NCI-H2196 treated with DMSO at 0.1 percent for 48 hours (cell line): ENCODE results near the gene CABP7.
A peak's percentile ranks its signal among the peaks of the same experiment; 100 is the strongest.

Source experiments
- DNase-seq: peaks from one replicate; lab custom pipeline; 2025; ENCODE audit not compliant: unreplicated experiment; lab: John Stamatoyannopoulos, UW

CABP7 gene

DNA sequence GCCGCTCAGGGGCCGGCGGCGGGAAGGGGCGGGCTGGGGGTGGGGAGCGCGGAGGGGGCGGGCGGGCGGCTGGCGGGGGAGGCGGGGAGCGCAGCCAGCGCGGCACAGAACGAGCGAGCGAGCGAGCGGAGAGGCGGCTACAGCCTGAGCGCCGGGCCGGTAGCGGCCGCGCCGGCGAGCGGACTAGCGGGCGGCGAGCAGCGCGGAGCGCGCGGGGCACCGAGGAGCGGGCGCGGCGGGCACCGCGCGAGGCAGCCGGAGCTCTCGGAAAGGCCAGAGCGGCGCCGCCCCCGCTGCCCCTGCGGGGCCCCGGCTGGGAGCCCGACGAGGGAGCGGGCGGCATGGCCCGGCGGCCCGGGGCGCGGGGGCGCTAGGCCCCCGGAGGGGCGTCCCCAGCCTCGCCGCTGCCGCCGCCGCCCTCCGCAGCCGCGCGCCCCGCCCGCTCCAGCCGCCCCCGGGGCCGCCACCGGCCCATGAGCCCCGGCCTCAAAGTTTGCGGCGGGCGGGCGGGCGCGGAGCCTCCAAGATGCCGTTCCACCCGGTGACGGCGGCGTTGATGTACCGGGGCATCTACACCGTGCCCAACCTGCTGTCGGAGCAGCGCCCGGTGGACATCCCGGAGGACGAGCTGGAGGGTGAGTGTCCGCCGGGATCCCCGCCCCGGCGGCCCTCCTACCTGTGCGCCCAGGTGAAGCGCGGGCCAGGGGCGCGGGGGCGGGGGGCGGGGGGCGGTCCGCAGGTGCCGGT is at the start of gene CABP7:
Gene CABP7 (plus strand): TSS at position 105 of the 747 bp plus-strand sequence. CDS start 422 bp downstream, at position 527.
- no peak for DNase-seq

DNA sequence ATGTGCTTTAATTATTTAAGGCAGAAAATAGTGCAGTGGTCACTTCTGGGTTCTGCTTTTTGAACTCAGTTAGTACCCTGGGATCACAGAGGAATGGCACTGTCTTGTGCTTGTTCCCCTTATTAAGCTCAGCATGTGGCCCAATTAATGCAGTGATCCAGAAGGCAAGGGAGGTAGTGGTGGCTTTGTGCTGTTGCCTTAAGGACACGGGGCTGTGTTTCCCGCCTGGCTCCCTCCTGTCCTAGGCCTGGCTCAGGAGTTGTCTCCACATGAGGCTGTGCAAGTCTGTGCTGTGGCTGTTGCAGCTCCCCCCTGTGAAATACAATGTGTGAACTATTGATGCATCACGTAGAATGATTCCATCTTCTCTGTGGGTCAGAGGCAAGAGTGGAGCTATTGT is 49.2 kb upstream of the CABP7 start:
- no peak for DNase-seq

DNA sequence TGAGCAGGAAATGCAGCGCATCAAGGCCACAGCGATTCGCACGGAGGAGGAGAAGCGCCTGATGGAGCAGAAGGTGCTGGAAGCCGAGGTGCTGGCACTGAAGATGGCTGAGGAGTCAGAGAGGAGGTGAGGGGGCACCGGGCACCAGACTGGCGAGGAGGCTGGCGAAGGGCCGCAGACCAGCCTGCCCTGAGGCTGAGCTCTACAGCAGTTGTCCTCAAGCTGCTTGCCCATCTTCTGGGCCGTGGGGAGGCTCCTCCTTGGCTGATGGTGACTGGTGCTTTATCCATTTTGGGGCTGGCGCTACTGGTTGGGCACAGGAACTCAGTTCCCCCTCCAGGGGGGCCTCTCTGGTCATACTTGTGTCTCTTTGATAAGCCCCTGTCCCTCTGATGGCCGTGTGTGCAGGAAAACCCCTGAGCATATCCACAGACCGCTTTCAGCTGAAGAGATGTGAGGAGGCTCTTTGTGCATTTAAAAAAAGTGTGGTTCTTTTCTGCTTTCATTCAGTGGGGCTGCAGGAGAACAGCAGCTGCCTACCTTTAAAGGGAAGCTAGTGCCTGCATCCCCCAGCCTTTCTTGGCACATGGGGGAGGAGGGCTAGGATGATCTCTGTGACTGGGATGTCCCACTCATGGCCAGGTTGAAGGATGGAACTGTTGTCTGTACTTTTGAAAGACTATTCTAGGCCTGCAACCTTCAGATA is 46.3 kb upstream of the CABP7 start:
- DNase-seq, result no peak

DNA sequence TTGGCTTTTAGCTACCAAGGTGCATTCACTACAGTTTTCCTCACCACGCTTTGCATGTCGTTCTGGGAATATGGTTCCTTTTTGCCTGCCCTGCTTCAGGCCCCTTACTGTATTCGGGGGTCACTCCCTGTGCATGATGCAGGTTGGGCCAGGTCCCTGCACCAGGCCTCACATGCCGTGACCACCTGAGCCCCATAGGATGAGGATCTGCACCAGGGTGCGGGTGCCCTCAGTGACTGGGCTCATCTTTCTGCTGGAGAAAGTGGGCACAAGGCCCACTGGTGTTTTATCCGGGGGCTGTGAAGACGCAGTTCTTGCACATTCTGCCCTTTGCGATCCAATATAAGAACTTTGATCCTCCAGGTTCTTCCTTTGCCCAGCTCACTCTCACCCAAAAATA is 45.7 kb upstream of the CABP7 start:
- DNase-seq, result no peak

DNA sequence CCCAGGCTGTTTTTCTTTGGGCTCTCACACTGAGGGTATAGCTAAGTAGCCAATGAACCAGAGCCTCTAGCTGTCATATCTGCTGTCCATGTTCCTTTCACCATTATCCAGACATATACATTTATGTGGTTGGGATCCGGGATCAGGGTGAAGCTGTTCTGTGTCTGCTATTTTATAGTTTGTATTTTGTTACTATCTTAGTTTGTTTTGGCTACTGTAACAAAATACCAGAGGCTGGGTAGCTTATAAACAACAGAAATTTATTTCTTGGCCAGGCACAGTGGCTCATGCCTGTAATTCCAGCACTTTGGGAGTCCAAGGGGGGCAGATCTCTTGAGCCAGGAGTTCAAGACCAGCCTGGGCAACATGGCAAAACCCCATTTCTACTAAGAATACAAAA is 40.5 kb upstream of the CABP7 start:
- DNase-seq, result no peak

DNA sequence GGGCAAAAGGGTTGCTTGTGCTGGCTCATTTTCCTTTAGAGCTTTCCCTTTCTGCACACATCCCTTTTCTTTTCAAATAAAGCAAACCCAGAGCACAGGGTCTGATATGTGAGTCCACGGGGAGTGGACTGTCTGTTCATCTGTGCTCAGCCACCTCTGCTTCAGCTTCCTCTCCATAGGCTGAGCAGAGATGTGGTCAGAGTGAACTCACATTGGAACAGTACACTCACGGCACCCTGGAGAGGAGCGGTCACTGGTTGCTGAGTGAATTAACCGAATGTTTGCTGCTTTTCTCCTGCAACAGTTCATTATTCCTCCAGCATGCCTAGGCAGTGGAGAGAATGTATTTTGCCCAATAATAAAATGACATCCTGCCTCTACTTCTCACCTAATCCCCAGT is 36.3 kb upstream of the CABP7 start:
- no peak for DNase-seq

DNA sequence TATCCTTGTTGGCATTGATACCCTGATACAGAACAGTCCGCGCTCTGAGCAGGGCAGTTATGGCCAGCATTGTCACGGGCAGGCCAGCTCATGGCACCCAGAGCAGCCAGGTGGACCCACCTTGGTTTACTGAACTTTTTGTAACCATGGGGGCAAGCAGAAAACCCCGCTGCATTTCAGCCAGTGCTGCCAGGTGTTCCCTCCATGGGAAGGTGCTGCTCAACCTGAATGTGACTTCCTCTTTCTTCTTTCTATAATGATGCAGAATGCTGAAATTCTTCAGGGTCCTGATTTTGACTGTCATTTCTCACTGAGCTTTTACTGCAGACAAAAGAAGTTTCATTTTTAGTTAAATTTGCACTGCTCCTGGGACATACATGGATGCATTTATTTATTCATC is 35.6 kb upstream of the CABP7 start:
- DNase-seq, result no peak

DNA sequence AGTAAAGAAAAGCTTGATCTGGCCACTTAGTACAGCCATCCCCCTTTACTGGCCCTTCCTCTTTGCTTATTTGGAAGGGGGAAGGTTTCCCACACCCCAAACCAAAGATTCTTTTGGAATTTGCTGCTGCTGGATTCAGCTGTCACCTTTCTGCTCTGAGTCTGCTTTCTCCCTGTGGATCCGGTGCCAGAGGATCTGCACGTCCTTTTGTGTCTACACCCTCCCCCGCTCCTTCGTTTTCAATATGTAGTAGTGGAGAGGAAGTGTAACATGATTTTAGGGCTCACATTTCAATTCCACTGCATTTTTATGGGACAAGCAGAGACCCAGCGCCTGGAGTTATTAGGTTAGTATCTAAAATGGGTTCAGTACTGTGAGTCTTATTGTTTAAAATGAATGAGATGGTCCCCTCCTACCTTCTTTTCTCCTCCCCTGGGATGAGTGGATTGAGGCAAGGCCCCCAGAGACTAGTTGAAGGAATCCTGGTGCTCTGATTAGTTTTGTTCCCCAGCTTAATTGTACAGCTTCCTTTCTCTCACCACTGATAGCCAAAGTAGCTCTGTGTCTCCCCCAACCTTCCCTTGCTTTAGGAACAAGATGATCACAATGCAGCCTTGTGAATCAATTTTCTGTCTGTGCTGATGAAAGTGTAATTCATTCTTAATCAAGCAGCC is 30.5 kb upstream of the CABP7 start:
- no peak for DNase-seq

DNA sequence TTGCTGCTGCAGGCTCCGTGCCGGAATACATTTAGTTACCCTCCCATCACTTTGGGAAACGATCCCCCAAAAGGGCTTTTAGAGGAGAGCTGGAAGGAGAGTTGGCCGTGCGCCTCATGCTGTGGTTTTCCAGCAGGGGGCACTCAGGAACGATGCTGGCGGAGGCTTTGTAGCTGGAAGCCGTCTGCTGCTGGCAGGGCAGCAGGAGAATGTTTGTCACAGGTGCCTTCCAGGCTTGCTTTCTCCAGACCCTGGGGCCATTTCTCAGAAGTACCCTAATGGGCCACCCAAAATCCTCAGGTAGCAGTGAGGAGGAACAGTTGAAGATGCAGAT is 30.0 kb upstream of the CABP7 start:
- peak; percentile 10 for DNase-seq

DNA sequence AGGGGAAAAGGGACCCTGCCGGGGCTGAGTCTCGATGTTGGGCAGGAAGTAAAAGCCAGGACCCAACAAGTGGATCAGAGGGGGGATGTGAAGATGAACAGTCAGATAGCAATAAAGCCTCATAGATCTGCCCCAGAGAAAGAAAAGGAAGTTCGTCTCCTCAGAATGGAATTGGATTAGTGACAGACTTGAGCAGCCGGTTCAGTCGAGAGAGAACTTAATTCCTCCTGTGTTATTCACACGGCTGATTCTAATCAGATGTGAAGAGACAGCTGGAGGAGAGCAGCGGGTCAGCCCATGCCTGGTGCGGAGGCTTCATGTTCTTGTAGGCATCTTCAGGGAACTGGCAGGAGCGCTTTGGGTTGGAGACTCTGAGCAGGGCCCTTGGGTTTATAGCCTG is 29.3 kb upstream of the CABP7 start:
- DNase-seq, result no peak

DNA sequence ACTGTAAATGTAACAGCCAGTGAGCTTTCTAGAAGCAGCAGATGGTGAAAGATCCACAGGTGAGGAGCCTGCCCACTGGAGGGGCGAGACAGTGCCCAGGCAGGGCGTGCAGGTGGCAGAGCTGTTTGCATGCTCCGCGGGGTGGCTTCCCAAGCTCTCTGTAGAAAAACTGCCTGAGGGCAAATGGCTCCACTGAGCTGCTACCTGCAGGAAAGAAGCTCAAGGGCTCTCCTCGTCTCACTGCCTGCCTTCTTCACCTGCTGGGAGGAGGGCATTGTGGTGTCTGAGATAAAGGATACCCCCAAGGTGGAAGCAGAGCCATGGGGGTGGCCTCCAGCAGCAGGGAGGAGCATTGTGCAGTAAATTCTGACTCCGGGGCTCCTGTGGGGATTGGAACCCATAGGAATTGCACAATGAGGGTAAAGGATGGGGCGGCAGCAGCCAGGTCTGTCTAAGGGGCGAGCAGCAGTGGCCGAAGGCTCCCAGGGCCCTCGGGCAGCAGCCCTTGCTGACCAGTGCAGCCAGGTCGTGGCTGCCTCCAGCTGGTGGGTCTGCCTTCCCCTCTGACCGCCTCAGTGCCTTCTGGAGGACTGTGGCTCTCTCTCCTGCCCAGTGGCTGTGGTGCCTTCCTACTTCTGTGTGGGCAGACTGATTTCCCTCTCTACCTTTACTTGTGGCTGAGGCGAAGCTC is 28.0 kb upstream of the CABP7 start:
- no peak for DNase-seq

DNA sequence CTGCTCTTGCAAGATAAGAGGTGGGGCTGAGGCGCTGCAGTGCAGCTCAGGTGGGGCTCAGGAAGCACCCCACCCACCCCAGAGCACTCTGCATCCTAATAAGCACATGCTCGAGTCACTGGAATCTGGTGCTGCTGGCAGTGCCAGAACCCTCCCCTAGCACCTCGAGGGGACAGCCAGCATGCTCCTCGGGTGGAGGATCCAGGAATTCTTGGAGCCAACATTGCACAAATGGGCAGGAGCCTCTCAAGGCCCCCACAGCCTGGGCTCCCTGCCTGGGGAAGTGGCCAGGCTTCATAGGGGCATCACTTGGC is 27.5 kb upstream of the CABP7 start:
- DNase-seq, result no peak

DNA sequence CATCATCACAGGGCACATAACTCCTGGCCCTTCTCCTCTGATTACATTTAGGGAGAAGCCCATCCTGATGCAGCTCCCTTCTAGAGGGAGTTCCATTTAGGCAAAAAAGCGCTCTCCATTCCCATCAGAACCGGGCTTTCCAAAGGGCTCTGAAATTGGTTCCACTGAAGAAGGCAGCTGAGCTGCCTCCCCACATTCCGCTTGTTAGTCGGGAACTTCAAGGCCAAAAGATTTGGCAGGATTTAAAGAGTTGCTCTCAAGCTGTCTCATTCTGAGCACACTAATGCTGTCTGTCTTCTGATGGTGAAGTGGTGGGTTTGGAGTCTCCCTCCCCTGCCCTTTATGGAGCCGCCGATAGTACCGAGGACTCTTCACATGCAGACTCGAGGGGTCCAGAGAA is 26.6 kb upstream of the CABP7 start:
- no peak for DNase-seq

DNA sequence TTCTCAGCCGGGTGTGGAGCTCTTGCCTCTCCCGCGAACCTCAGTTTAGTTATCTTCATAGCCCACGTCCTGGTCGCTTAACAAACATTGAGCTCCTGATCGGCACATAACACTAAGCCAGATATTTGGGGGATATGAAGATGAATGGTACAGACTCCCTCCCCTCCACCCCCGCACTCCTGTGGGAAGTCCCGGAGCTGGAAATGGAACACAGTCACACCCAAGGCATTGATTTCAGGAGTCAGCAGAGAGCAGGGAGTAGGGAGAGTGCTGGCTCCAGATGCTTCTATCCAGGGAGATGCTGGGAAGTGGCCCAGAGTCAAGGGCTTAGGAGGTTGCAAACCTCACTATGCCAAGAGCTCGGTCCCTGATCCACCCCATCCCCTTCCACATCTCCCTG is 26.1 kb upstream of the CABP7 start:
- no peak for DNase-seq

DNA sequence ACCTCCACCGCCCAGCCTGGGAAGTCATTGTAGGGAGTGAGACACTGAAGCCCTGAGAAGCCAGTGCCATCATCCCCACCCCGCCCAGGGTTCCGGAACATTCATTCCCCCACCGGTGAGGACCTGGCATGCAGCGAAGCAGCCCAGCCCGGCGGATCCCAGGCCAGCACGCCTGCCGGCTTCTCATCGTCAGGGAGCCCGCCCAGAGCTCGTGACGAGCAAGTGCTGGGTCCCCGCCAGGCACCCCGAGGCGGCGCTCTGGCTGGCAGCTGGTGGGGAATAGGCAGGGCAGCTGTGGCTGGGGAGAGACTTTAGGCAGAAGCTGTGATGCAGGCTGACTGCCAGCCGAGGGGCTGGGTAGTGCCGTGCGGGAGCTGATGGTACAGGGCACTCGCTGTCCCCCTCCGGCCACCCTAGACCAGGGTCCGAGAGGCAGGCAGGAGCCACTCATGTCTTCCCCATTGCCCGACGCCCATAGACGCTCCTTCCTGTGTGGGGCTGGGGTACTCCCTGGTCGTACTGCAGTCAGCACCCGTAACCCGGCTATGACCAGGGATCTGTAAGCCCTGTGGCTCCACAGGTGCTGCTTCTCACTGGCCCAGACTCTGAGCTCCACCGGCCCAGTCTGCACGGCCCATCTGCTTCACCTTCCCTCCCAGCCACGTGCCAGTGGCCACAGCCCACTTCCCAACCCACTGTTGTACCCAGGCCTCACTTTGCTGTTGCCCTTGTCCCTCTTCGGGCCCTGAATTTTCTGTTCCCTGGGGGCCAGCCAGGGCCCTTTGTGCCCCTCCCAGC is 24.5 kb upstream of the CABP7 start:
- DNase-seq, result no peak

DNA sequence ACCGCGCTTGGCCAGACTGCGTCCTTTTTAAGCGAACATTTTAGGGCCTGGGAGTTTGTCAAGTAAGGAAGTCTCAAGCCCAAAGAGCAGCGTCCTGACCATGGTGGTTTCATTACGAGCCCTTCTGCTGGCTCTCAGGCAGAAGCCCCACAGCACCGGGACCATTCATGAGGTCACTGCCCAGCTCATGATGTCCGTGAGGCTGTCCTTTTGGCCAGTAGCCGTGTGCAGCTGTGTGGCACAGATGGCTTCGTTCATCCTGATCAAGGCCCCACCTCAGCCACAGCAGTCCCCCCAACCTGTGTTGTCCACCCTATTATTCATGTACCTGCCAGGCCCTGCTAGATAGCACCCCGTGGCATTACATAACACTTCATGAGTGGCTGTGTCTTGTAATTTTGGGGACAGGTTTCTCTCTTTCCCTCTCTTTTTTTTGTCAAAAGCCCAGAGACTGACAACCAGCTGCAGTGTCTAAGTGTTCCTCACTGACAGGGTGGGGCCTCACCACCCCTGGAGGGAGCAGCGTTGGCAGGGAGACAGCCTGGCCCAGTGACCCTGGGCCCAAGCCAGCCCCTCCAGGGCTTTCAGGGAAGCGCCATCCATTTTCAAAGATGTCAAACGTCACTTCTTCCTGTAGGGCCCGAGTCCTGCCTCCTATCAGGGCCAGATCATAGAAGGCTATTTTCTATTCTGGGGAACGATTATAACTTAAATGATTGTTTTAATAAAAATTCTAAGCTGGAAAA is 21.8 kb upstream of the CABP7 start:
- DNase-seq, result no peak

DNA sequence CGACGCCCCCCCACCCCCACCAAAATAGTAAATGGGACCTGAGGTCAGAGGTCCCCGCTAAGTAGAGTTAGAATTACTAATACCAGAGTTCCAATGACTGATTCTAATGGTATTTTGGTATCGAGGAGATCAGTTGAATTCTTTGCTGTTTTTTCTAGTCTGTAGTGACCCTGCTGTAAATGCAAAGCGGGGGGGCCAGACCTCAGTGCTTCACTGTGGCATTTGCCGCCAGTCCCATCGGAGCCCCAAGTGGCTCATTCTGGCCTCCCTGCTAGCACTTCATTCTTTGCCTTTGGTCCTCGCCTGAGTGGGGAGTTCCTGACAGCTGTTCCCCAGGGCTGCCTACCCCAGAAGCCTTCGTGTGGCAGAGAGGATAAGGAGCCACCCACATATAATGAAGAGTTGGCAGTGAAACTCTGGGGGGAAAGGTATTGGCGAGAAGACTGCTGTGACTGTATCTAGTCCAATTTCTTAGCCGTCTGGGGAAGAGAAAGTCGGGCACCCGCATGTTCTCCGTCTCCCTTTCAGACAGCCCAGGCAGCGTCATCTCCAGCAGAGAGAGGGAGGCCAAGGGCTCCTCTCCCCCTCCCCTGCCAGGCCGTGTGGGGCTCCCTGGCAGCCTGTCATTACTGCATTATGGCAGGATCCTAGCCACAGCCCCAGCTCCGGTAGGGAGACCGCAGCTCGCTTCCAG is 19.4 kb upstream of the CABP7 start:
- no peak for DNase-seq

DNA sequence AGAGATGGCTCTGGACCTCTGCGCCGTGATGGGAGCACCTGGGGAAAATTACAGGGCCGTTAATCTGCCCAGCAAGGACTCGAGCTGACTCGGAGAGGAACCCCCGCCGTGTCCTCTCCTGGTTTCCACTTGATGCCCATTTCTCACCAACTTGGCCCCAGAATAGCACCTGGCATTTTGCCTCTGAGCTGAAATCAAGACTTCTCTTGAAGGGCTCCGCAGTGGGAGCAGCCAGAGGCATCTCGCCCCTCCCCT is 19.0 kb upstream of the CABP7 start:
- no peak for DNase-seq

DNA sequence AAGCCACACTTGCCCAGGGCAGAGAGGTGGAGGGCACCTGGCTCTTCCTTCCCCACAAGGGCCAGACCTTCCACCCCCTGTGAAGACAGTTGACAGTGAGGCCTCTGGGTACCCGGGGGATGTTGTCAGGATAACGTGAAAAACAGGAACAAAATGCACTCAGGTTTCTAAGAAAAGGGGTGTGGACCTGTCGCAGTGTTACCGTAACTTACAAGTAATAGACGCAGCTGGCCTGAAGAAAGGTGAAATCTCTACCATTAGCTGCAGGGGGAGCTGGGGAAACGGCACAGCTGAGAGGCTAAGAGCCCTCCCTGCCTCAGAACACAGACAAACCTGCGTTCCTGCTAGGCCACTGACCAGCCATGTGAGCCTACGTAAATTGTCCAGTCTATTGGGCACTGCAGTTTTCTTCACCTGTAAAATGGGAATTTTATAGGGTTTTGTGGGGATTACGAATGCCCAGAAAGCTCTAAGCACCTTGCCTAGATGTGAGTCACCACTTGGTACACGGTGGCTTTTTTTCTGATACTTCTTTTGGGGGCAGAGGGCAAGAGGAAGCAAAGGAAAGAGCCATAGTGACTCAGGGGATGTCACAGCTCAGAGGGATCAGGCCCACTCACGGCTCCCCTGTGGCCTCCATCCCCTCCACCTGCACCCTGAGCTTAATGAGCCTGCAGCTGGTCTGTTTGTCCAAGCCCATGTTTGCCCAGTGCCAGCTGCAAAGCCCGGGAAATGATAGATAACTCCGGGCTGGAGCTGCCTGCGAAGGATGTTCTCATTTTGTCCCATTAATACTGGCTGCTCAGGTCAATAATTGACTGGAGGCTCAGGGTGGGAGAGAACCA is 18.4 kb upstream of the CABP7 start:
- peak; percentile 21 for DNase-seq
